ENCODE results near the gene PHACTR2.

DNA sequence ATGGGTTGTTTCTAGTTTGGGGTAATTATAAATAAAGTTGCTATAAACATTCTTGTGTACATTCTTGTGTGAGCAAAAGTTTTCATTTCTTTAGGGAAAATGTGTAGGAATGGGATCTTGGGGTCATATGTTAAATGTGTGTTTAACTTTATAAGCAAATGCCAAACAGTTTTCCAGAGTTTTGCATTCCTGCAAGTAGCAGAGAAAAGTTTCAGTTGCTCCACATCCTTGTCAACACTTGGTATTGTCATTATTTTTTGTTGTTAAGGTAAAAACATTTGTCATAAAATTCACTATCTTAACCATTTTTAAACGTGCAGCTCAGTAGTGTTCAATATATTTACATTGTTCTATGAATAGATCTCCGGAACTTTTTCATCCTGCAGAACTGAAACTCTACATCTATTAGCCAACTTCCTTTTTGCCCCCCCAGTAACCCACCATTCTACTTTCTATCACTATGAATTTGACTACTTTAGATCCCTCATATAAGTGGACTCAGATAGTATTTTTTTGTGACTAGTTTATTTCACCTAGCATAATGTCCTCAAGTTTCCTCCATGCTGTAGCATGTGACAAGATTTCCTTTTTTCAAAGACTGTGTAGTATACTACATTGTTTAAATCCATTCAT, 48.4 kb downstream of the PHACTR2 start:
- TF ChIP-seq, protein P1, sequence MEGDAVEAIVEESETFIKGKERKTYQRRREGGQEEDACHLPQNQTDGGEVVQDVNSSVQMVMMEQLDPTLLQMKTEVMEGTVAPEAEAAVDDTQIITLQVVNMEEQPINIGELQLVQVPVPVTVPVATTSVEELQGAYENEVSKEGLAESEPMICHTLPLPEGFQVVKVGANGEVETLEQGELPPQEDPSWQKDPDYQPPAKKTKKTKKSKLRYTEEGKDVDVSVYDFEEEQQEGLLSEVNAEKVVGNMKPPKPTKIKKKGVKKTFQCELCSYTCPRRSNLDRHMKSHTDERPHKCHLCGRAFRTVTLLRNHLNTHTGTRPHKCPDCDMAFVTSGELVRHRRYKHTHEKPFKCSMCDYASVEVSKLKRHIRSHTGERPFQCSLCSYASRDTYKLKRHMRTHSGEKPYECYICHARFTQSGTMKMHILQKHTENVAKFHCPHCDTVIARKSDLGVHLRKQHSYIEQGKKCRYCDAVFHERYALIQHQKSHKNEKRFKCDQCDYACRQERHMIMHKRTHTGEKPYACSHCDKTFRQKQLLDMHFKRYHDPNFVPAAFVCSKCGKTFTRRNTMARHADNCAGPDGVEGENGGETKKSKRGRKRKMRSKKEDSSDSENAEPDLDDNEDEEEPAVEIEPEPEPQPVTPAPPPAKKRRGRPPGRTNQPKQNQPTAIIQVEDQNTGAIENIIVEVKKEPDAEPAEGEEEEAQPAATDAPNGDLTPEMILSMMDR (IDR thresholded peaks at IDR 0.05), result no peak
- TF ChIP-seq POLR2A (IDR thresholded peaks at IDR 0.05) (no peak), EP300 (IDR thresholded peaks at IDR 0.05) (no peak)

Measured in tibial nerve (tissue), 4 donors.